ENCODE data around the gene NID1.

The NID1 gene, protein sequence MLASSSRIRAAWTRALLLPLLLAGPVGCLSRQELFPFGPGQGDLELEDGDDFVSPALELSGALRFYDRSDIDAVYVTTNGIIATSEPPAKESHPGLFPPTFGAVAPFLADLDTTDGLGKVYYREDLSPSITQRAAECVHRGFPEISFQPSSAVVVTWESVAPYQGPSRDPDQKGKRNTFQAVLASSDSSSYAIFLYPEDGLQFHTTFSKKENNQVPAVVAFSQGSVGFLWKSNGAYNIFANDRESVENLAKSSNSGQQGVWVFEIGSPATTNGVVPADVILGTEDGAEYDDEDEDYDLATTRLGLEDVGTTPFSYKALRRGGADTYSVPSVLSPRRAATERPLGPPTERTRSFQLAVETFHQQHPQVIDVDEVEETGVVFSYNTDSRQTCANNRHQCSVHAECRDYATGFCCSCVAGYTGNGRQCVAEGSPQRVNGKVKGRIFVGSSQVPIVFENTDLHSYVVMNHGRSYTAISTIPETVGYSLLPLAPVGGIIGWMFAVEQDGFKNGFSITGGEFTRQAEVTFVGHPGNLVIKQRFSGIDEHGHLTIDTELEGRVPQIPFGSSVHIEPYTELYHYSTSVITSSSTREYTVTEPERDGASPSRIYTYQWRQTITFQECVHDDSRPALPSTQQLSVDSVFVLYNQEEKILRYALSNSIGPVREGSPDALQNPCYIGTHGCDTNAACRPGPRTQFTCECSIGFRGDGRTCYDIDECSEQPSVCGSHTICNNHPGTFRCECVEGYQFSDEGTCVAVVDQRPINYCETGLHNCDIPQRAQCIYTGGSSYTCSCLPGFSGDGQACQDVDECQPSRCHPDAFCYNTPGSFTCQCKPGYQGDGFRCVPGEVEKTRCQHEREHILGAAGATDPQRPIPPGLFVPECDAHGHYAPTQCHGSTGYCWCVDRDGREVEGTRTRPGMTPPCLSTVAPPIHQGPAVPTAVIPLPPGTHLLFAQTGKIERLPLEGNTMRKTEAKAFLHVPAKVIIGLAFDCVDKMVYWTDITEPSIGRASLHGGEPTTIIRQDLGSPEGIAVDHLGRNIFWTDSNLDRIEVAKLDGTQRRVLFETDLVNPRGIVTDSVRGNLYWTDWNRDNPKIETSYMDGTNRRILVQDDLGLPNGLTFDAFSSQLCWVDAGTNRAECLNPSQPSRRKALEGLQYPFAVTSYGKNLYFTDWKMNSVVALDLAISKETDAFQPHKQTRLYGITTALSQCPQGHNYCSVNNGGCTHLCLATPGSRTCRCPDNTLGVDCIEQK

DNA sequence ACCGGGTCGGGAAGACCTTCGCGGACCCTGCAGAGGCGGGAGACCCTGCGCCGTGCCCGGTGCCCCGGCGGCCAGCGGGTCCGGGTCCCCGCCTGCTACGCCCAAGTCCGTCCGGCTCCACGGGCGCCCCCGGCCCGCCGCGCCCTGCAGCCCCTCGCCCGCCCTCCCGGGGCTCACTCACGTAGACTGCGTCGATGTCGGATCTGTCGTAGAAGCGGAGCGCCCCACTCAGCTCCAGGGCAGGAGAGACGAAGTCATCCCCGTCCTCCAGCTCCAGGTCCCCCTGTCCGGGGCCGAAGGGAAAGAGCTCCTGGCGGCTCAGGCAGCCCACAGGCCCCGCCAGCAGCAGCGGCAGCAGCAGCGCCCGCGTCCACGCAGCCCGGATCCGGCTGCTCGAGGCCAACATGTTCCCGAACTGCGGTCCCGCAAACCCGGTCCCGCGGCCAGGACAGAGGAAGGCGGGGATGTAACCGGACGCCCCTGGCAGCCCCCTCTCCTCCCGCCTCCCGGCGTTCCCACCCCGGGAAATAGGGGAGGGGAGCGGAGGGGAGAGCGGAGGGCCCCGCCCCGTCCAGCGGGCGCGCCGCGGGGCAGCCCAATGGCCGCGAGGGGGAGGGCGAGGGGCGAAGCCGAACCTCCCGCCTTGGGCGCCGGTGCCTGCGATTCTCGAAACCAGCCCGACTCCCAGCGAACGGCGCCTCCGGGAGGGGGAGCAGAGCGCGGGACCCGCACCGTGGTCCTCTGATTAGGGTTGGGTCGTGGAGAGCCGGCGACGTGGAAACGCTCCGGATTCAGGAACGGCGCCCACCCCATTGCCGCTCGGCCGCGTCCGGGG, at the start of gene NID1:
NID1 (minus strand) TSS at position 417 of the 835 bp plus-strand sequence; CDS start at position 406, 11 bp downstream.
- peak; percentile 91 for DNase-seq

DNA sequence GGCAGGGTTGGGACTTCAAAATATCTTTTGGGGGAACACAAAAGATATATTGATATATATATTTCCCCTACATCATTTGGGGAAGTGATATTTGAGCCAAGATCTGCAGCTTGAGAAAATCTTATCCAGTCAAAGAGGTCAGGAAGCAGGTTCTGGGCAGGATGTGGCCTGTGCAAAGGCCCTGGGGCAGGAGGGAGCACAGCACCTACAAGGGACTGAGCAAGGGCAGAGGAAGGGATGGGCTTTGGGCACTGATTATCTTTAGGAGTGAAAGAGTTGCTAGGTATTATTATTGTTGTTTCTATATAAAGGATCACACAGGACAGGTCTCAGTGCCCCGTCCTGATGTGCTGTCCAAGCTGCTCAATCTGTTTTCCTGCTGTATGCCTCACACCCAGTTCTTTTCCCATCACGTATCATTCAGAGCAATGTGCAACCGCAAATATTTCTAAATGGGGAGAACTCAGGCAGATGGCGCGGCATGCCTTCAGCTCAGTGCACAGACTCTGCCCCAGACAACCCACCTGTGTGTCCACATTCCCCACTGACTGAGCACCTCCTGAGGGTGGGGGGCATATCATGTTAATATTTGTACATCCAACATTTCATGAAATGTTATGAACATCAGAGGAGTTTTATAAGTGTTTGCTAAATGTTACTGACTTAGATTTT, 49.3 kb upstream of the NID1 start:
- no peak for DNase-seq

DNA sequence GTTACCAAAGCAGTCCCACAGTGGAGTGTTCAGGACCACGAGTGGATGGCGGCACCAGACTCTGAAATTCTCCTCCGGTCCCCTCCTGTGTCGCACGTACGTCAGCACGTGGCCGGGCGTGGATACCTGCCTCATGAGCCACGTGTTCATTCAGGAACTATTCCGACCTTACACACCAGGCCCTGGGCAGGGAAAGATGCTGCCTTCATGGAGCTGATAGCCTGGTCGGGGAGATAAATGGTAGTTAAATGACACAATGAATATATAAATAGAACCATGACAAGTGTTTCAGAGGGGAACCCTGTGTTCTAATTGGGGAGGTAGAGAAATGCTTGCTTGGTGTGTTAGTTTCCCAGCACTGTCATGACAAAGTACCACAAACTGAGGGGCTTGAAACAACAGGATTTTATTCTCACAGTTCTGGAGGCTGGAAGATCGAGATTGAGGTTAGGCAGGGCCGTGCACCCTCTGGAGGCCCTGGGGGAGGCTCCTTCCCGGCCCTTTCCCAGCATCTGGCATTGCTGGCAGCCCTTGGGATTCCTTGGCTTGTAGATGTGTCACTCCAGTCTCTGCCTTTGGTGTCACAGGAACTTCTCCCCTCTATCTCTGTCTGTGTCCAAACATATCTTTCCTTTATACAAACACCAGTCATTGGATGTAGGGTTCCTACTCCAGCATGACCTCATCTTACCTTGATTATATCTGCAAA, 48.6 kb upstream of the NID1 start:
- no peak for DNase-seq

DNA sequence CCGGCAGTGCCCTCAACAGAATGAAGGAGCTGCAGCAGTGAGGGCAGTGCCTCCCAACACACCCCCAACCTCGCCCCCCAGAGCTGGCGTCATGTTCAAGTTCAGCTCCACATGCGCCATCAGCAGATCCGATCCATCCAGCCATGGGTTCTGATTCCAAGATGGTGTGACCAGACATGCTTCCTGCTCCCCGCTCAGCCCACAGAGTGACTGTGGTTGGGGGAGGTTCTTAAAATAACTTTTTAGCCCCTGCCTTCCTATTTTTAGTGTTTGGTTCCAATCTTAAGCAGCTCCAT, 47.4 kb upstream of the NID1 start:
- no peak for DNase-seq

DNA sequence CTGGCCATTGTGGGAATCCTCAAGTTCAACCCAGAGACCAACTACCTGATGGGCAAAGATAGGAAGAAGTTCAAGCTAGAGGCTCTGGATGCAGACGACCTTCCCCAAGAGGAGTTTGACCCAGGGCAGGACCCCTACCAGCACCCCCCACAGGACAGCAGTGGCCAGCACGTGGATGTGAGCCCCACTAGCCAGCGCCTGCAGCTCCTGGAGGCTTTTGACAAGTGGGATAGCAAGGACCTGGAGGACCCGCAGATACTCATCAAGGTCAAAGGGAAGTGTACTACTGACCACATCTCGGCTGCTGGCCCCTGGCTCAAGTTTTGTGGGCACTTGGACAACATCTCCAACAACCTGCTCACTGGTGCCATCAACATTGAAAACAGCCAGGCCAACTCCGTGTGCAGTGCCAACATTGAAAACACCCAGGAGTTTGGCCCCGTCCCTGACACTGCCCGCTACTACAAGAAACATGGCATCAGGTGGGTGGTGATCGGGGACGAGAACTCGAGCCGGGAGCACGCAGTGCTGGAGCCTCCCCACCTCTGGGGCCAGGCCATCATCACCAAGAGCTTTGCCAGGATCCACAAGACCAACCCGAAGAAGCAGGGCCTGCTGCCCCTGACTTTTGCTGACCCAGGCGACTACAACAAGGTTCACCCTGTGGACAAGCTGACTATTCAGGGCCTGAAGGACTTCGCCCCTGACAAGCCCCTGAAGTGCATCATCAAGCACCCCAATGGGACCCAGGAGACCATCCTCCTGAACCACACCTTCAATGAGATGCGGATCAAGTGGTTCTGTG, 46.8 kb upstream of the NID1 start:
- DNase-seq: no peak

DNA sequence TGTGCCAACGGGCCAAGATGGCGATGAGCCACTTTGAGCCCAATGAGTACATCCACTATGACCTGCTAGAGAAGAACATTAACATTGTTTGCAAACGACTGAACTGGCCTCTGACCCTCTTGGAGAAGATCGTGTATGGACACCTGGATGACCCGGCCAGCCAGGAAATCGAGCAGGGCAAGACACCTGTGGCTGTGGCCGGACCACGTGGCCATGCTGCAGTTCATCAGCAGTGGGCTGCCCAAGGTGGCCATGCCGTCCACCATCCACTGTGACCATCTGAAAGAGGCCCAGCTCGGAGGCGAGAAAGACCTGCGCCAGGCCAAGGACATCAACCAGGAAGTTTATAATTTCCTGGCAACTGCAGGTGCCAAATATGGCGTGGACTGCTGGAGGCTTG, 45.2 kb upstream of the NID1 start:
- no peak for DNase-seq

DNA sequence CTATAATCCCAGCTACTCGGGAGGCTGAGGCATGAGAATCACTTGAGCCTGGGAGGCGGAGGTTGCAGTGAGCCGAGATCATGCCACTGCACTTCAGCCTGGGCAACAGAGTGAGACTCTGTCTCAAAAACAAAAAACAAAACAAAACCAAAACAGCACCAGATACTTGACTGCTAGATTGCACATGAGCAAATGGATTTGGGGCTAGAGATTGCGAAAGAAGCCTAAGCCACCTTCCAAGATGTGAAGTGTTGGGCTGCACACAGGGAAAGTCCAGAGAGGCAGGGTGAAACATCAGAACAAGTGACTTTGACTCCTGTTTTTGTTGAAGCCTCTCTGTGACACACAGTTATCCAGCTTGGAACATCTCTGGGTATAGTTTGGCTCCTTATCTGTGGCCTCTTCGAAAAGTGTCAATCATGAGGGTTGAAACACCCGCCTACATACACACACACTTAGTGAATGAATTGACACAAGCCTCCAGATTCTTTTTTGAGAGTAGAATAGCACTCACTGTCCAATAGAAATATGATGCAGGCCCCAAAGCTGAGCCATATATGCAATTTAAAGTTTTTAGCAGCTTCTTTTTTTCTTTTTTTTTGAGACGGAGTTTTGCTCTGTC, 43.2 kb upstream of the NID1 start:
- no peak for DNase-seq

DNA sequence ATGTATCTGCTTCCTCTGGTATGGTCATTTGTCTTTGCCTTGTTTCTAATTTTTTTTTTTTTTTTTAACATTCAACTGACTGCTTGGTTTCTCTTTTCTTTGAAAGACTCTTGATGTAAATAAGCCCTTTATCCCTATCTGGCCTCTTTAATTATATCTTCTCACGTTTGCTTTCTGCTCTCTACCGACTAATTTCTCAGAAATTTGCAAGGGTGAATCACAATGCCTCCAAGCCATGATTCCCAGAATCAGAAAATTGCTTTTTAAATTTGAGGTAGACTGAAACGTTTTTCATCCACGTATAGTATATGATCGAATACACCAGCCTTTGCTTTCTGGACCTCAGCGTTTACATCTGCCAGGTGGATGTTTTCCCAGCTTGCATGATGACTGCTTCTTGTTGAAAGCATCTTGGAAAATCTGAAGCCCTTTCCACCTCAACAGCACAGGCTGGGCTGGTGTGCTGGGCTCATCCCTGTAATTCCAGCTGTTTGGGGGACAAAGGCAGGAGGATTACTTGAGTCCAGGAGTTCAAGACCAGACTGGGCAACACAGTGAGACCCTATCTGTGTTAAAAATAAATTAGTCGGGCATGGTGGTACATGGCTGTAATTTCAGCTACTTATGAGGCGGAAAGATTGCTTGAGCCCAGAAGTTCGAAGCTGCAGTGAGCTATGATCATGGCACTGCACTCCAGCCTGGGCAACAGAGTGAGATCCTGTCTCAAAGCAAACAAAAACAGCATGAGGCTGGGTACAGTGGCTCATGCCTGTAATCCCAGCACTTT, 42.4 kb upstream of the NID1 start:
- DNase-seq: no peak

DNA sequence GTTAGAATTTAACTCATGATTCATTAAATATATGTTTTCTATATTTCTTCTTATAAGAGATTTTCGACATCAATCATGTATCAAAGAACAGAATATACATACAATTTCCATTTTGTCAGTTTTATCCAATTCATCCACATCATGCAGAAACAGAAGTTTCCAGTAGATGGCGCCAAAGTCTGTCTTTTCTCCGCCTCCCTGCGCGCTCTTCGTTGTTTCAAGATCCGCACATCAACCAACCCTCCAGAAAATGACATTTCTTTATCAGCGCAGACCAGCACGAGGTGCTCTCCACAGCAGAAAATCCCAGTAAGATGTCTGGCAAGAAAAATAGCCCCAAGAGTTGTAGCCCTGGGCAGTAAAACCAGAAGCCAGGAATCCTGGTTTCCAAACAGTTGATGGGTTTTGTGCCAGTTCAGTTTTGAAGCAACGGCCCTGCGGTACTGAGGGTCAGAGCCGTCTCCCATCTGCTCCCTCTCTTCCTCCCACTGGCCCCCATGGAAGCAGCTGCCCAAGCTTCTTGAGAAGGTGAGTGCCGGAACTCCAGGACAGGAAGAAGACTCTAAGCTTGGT, 38.8 kb upstream of the NID1 start:
- peak; percentile 93 for DNase-seq

DNA sequence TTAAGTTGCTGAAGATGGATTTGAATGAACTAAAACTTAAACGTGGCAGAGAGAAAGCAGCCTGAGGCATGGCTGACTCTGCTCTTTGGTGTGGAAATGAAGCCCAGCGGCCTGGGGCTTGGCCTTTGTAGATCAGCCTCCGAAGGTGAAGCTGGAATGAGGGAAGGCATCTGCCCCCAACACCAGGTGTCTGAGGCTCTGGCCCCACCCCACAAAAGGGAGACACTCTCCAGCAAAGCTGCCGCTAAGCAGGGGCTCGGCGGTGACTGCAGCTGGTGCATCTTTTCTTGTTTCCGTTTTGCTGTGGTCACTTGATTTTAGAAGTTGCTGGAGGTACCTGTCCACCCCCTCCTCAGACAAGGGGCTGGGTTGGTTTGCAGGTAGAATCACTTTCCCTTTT, 38.2 kb upstream of the NID1 start:
- no peak for DNase-seq

DNA sequence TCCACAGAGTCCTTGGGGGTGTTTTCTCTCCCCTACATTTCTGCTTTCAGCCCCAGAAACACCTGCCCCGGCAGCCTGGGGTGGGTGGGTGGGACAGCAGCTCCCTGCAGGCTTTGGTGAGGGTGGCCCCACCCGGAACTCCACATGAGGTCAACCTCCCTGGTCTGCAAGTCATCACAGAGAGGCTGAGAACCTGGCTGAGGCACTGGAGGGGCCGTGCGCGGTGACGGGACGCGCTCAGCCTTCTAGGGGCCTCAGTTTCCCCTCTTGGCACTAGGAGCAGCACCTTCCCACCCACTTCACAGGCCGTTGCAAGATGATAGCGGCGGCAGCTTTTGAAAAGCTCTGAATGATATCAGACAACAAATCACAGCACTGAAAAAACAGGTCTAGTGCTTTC, 37.7 kb upstream of the NID1 start:
- DNase-seq: no peak

DNA sequence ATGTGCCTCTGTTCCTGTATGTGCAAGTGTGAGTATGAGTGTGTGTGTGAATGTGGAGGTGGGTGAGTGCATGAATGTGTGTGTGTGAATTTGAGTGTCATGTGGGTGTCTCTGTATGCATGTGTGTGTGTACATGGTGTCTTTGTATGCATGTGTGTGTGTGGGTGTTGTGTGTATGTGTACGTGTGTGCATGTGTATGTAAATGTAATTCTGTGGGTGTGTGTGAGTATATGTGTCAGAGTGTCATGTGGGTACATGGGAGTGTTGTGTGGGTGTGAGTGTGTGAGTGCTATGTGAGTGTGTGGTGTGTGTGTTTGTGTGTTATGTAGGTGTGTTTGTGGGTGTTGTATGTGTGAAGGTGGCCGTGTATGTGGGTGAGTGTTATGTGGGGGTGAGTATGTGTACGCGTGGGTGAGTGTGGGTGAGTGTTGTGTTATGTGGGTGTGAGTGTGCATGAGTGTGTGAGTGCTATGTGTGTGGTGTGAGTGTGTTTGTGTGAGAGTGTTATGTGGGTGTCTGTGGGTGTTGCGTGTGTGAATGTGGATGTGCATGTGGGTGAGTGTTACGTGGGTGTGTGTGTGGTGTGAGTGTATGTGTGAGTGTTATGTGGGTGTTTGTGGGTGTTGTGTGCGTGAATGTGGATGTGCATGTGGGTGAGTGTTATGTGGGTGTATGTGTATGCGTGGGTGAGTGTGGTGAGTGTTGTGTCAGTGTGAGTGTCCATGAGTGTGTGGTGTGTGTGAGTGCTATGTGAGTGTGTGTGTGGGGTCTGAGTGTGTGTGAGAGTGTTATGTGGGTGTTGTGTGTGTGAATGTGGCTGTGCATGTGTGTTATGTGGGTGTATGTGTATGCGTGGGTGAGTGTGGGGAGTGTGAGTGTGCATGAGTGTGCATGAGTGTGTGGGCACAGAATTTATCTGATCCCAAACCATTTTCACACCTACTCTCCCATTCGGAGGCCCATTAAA, 36.6 kb upstream of the NID1 start:
- DNase-seq: no peak

DNA sequence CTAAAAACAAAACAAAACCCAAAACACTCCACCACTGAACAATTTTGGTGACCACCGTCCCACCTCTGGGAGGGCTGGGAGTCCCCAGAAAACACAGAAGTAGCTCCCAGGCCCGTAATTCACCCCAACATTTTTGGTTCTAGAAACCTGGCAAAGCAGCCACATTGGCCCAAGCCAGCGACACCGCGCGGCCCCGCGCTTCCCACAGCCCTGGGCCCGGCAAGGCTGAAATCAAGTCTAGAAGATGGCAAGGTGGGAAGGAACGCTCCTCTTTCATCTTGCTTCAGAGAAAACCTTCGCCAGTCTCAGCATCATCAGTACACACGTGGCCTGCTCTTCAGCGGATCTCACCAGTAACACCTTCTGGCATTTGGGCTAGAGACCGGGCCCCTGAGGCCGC, 35.9 kb upstream of the NID1 start:
- no peak for DNase-seq

DNA sequence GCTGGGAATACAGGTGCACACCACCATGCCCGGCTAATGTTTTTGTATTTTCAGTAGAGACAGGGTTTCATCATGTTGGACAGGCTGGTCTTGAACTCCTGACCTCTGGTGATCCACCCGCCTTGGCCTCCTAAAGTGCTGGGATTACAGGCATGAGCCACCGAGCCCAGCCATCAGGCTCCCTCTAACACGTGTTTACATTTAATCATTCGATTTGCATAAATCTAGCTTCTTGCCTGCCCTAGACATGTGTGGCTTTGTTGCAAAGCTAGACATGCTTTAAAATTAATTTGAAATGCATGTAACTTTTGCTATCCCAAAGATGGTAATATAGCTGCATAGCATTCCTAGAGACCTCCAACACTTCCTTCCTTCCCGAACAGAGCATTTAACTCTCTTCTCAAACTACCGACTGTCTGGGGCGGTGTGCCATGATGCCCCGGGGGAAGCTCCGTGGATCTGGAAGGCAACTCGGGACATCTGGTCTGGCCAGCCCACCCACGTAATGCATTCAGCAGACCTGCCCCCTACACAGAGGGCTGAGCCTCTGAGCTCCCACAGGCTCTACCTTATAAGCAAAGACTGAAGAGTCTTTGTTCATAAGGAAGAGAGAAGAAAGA, 34.6 kb upstream of the NID1 start:
- DNase-seq: peak; percentile 30

DNA sequence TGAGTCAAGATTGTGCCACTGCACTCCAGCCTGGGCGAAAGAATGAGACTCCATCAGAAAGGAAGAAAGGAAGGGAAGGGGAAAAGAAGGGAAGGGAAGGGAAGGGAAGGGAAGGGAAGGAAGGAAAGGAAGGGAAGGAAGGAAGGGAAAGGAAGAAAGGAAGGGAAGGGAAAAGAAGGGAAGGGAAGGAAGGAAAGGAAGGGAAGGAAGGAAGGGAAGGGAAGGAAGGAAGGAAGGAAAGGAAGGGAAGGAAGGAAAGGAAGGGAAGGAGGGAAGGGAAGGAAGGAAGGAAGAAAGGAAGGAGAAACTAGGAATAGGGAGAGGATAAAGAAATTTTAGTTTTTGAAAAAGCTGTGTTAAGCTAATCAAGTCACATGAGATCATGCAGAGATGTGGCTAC, 33.4 kb upstream of the NID1 start:
- no peak for DNase-seq

DNA sequence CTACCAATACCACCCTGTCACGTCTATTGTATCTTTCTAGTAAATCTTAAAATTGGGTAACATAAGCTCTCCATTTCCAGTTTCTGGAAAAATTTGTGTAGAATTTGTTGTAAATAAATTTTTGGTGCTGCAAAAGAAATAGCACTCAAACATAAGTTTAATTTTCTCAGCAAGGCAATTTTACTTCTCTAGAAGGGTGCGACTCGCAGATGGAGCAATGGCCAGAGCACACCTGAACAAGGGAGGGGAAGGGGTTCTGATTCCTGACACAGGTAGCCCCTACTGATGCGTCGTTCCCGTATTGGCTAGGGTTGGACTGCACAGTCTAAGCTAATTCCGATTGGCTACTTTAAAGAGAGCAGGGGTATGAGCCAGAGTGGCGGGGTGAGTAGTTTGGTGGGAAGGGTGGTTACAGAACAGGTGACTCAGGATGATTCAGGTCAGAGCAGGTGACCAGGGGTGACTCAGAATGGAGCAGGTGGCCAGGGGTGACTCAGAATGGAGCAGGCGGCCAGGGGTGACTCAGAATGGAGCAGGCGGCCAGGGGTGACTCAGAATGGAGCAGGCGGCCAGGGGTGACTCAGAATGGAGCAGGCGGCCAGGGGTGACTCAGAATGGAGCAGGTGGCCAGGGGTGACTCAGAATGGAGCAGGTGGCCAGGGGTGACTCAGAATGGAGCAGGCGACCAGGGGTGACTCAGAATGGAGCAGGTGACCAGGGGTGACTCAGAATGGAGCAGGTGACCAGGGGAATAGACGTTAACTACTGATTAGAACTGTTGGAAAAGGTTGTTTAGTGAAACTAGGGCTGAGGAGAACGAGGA, 32.0 kb upstream of the NID1 start:
- DNase-seq: peak; percentile 25
